ELR (cell line): ENCODE data around the gene CCNY.
A peak's percentile ranks its signal among the peaks of the same experiment; 100 is the strongest.
"Not testable (repeated sequence)": the region's sequence is repeated elsewhere in the genome, so short reads cannot be mapped to it uniquely, and the experiment has no call there.

Experiments used
- DNase-seq: peaks from one replicate; pipeline ENCODE4 v3.0.0-alpha.2; 2015; ENCODE audit warnings: low read depth

Gene CCNY

DNA sequence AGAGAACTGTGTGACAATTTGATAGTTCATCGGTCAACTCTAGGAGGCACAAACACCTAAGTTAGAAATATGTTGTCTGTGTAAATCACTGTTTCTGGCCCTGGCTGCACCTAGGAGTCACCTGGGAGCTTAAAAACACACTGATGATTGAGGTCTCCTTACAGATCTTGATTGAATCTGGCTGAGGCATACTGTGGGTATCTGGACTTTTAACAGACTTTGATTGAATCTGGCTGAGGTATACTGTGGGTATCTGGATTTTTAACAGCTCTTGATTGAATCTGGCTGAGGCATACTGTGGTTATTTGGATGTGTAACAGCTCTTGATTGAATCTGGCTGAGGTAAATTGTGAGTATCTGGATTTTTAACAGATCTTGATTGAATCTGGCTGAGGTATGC, 181.9 kb downstream of the CCNY start:
- not testable (repeated sequence) for DNase-seq

DNA sequence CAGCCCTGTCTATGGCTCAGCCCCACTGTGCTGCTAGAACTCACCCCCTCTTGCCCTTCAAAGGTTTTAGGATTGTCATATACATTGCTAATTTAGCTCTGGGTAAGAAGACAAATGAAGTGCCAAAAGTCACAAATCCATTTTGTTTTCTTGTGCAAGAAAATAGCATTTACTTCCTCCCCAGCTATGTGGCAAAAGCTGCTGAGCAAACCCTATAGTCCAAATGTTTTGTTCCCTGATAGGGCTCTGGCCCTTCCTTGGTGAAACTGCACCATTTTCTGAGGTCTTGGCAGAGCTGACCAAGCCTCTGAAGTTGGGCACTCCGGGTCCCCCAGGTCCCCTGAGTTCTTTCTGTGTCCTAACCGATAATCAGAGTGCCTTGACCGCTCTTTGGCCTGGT, 184.7 kb downstream of the CCNY start:
- no peak for DNase-seq

DNA sequence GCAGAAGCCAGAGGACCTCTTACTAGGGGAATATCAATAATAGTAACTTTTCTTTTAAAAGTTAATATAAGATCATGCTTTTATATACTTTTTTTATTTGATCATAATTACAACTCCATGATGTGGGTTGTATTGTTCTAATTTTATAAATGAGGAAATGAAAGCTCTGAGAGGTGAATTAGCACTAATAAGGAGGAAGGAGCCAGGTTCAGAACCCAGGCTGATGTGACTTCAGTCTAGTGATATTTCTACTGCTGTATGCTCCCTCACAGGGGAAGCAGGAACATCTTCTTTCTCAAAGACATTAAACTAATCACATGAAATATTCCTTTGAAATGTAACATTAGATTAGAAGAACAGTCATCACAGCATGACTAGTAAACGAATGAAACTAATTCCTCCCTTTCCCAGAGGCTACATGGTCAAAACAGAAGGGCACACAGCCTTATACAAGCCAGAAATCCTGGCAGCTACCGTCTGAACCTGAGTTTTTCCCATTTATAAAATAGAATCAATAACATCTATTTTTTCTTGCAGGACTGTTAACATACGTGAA, 187.4 kb downstream of the CCNY start:
- DNase-seq: no peak

GRCh38 chr10:35526746-35527145, 190.4 kb downstream of the CCNY start:
- DNase-seq: no peak

DNA sequence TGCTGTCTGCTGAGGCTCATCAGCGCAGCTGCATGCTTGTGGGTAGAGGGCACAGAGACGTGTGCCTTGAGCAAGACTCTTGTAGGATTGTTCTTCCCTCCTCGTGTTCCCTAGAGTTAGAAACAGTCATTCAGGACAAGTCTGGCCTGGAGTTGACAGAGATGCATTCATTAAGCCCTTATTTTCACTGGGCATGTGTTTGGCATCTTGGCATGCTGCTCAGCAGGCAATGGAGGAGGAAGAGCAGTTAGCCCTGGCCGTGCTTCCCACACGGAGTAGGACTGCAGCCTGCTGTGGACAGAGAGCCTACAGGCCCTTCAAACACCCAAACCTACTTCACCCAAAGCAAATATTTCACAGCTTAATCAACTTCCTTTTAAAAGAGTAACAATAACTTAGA, 195.8 kb downstream of the CCNY start:
- no peak for DNase-seq

- no peak for DNase-seq
These were observed 197.3 kb downstream of the CCNY start for GRCh38 chr10:35533565-35533964.

GRCh38 chr10:35535136-35535535, 198.8 kb downstream of the CCNY start:
- no peak for DNase-seq

DNA sequence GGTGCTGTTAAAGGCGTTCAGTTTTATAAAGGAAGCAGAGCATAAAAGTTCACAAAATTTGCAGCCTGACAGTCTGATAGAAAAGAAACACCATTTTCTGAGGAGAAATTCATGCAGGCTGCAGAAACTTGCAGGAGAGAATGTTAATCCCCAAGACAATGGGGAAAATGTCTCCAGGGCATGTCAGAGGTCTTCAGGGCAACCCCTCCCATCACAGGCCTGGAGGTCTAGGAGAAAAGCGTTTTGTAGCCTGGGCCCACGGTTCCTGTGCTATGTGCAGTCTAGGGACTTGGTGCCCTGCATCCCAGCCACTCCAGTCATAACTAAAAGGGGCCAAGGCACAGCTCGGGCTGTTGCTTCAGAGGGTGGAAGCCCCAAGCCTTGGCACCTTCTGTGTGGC, 200.5 kb downstream of the CCNY start:
- no peak for DNase-seq

GRCh38 chr10:35537925-35538324, 201.6 kb downstream of the CCNY start:
- not testable (repeated sequence) for DNase-seq

DNA sequence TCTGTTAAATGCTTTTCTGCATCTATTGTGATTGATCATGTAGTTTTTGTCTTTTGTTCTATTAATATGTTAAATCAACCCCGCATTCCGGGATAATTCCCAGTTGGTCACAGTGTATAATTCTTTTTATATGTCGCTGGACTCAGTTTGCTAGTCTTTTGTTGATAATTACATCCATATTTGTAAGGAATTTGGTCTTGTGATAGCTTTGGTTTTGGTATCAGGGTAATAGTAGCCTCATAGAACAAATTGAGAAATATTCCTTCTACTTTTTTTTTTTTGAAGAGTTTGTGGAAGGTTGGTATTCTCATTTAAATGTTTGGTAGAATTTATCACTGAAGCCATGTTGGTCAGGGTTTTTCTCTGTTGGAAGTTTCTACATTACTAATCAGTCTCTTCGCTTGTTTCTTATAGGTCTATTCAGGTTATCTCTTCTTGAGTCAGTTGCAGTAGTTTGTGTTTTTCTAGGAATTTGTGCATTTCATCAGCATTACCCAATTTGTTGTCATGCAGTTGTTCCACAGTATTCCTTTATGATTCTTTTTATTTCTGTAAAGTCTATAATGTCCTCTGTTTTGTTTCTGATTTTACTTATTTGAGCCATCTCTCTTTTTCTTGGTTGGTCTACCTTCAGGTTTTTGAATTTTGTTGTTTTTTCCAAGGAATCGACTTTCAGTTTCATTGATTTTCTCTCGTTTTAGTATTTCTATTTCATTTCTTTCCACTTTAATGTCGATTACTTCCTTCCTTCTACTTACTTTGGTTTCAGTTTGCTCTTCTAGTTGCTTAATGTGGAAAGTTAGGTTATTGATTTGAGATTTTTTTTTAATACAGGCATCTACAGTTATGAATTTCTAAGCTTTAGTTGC, 204.2 kb downstream of the CCNY start:
- no peak for DNase-seq

DNA sequence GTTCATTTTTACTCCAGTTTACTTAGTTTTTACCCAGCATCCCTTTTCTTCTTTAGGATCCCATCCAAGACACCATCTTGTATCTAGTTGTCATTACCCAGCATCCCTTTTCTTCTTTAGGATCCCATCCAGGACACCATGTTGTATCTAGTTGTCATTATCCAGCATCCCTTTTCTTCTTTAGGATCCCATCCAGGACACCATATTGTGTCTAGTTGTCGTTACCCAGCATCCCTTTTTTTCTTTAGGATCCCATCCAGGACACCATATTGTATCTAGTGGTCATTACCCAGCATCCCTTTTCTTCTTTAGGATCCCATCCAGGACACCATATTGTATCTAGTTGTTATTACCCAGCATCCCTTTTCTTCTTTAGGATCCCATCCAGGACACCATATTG, 205.4 kb downstream of the CCNY start:
- no peak for DNase-seq

DNA sequence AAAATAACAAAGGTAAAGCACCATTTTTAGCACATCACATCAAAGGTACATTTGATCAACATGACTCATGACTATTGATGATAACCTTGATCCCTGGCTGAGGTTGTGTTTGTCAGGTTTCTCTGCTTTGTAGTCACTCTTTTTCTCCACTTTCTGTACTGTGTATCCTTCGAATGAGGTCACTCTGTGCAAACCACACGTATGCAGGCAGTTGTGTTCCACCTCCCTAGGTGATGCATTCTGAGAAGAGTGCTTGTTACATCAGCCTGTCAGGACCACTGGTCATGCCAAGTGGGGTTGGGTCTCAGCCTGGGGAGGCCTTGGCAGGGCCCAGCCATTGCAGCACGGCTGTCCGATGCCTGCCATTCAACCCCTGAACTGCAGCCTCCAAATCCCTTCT, 206.0 kb downstream of the CCNY start:
- DNase-seq: no peak

DNA sequence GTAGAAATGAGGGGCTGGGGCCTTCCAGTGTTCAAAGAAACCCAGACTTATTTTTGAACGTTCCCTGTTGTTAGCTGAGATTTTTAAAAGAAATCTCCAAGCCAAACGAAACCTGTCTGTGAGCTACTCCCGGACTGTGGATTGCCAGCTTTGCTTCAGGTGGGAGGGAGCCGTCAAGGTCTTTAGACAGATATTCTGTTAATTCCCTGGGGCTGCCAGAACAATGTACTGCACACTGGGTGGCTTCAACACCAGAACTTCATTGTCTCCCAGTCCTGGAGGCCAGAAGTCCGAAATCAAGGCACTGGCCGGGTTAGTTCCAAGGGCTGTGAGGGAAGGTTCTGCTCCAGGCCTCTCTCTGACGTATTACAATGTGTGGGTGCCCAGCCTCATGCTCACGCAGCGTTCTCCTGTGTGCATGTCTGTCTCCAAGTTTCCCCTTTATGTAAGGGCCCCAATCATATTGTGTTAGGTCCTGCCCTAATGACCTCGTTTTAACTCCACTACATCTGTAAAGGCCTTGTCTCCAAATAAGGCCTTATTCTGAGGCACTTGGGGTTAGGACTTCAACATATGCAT, 208.9 kb downstream of the CCNY start:
- DNase-seq: no peak

DNA sequence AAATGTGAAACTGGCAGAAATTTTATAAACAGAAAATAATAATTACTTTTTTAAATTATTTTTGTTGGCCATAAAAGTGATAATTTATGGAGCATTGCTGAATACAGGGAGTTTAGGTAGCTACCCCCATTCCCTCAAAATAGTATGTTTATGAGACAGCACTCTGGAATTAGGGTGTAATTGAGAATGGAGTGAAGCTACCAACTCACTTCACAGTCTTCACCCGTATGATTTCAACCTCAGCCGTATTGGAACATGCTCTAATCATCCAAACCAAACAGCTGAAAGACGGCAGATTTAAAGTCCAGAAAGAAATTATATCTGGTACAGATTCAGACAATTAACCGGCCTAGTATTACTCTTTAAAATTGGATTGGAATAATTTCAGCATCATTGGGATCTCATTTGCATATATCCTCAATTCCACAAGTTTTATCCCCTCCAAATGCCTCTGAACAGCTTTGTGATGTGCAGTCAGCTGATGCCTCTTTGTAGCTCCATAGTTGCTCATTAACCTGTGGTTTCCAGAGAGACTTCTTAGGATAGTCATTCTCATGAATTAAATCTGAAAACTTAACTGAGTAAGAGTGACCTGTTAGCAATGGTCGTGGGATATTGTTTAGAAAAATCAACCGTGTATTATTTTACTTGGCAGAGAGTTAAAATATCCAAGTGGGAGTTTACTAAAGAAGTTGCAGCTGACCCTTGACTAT, 209.7 kb downstream of the CCNY start:
- DNase-seq: peak; percentile 53

- DNase-seq: peak; percentile 85
These were observed 210.5 kb downstream of the CCNY start for GRCh38 chr10:35546824-35547225.

GRCh38 chr10:35552650-35553342, 216.5 kb downstream of the CCNY start:
- peak; percentile 29 for DNase-seq

DNA sequence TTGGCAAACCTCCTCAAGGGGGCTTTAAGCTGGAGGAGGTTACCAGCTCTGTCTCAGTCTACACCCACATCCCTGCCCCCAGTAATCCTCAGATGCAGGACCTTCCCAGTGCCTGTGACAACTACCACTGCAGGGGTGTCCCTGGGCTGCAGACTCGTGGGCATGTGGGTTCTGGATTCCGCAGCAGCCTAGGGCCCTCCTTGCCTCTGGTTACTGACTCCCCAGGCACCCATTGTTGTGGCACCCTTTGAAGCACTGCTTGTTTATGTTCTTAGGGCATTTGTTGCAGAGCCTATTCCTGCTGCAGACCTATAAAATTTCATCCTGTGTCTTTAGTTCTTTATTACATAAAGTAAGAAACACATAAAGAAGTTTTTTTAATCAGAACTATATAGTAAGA, 217.7 kb downstream of the CCNY start:
- no peak for DNase-seq

- DNase-seq: no peak
These were observed 218.2 kb downstream of the CCNY start for GRCh38 chr10:35554461-35555056.

DNA sequence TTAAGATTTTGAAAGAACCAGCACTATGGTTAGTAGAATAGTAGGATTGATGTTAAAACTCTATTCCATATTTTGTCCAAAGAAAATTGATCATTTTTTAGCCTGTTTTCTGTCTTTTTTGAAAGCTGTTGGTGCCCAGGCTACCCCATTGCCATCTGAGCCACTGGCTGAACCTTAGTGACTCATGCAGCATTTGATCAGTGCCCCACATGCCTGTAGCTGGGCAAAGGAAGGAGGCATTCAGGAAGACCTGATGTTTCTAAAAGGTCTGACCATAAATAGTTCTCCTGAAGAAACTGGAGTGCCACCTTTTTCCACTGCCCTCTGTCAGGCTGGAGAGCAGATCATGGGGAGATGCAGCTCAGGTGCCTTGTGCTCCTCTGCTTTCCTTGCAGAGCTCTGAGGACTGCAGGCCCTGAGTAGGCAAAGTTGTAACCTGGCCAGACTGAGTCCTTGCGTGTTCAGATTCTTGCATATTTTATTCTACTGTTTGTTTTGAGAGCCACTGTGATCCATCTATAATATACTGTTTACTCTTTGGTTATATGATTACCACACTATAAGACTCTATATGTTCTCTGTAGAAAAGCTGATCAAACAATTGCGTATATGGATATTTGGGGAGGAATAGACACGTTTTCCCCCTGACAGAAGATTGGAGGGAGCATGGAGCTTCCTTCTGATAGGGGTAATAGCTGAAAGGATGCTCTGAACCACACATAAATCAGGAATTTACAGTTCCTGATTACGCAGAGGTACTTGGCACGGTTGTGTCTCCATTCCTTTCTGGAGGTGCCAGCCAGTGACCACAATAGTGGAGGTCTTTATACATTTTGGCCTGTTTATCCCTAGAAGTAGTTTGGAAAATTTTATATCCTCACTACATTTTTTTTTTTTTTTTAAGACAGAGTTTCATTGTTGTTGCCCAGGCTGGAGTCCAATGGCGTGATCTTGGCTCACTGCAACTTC, 219.9 kb downstream of the CCNY start:
- no peak for DNase-seq

- no peak for DNase-seq
These were observed 222.0 kb downstream of the CCNY start for GRCh38 chr10:35558276-35558675.

DNA sequence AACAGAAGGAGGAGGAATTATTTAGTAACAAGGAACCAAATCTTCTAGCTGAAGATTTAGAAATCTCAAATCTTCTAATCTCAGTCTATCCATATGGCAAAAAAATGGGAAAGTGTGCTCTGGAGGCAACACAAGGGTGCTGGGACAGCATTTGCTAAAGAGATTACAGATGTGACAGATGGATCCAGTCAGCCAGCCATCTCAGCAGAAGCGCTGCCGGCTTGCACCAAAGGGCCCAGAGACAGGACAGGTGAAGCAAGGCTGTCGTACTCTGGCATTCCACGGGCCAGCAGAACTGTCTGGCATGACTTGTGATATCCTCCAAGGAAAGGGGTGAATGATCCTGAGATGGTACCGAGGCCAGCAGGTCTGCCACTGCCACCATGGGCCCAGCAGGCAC, 223.1 kb downstream of the CCNY start:
- DNase-seq: no peak
